ENCODE measurements around the gene ZFP1. TPM values are rescaled to one million over a fixed set of nuclear protein-coding genes. Genes with fewer than 3 reads are reported as not detected.

The ZFP1 gene
- total and polyA plus RNA-seq, 4 donors: 23.3 to 38.8 (median 32.6) TPM

- Histone ChIP-seq H3K27me3 (ENCODE audit: control insufficient read depth, insufficient read depth, low read length) (no peaks in the 10 kb centered on the region), H3K4me3 (ENCODE audit: low read depth, low read length) (no peak overlapping the region), H3K9me3 (ENCODE audit: control insufficient read depth, insufficient read depth, low read length) (peaks cover 2% of the 10 kb centered on the region), H3K36me3 (ENCODE audit: control insufficient read depth, insufficient read depth, low read length) (no peaks in the 10 kb centered on the region), H3K27ac (ENCODE audit: low read depth, low read length) (no peak overlapping the region), H3K4me1 (ENCODE audit: control insufficient read depth, insufficient read depth, low read length) (no peaks in the 10 kb centered on the region)
- WGBS (ENCODE audit: insufficient coverage): 44% methylated on average over 3 of the region's 3 CpGs
- DNase-seq (ENCODE audit: low read depth in 4 of 6, low spot score in 6 of 6): no peak
Observed at GRCh38 chr16:75181630-75182029, 33.3 kb downstream of the ZFP1 start.

- no peak for DNase-seq (ENCODE audit: low read depth in 4 of 6, low spot score in 6 of 6)
- Histone ChIP-seq H3K27me3 (ENCODE audit: control insufficient read depth, insufficient read depth, low read length) (no peaks in the 10 kb centered on the region), H3K4me3 (ENCODE audit: low read depth, low read length) (no peak overlapping the region), H3K27ac (ENCODE audit: low read depth, low read length) (no peak overlapping the region), H3K4me1 (ENCODE audit: control insufficient read depth, insufficient read depth, low read length) (no peaks in the 10 kb centered on the region), H3K36me3 (ENCODE audit: control insufficient read depth, insufficient read depth, low read length) (no peaks in the 10 kb centered on the region), H3K9me3 (ENCODE audit: control insufficient read depth, insufficient read depth, low read length) (no peaks in the 10 kb centered on the region)
- WGBS (ENCODE audit: insufficient coverage): 87% methylated on average over 13 of the region's 14 CpGs
Observed at GRCh38 chr16:75188832-75189477, 40.6 kb downstream of the ZFP1 start.

GRCh38 chr16:75189638-75190245 lies 41.4 kb downstream of the ZFP1 start:
- H3K4me3 ChIP-seq (ENCODE audit: low read depth, low read length): no peak overlapping the region
- H3K36me3 ChIP-seq (ENCODE audit: control insufficient read depth, insufficient read depth, low read length): no peaks in the 10 kb centered on the region
- no peak for DNase-seq (ENCODE audit: low read depth in 4 of 6, low spot score in 6 of 6)
- H3K27ac ChIP-seq (ENCODE audit: low read depth, low read length): no peak overlapping the region
- 77% methylated on average over 7 of the region's 8 CpGs for WGBS (ENCODE audit: insufficient coverage)
- no peaks in the 10 kb centered on the region for H3K27me3 ChIP-seq (ENCODE audit: control insufficient read depth, insufficient read depth, low read length)
- no peaks in the 10 kb centered on the region for H3K4me1 ChIP-seq (ENCODE audit: control insufficient read depth, insufficient read depth, low read length)
- H3K9me3 ChIP-seq (ENCODE audit: control insufficient read depth, insufficient read depth, low read length): no peaks in the 10 kb centered on the region

GRCh38 chr16:75192606-75193264 lies 44.4 kb downstream of the ZFP1 start:
- H3K4me3 ChIP-seq (ENCODE audit: low read depth, low read length): no peak overlapping the region
- no peak overlapping the region for H3K27ac ChIP-seq (ENCODE audit: low read depth, low read length)
- H3K36me3 ChIP-seq (ENCODE audit: control insufficient read depth, insufficient read depth, low read length): no peaks in the 10 kb centered on the region
- no peaks in the 10 kb centered on the region for H3K4me1 ChIP-seq (ENCODE audit: control insufficient read depth, insufficient read depth, low read length)
- no peaks in the 10 kb centered on the region for H3K9me3 ChIP-seq (ENCODE audit: control insufficient read depth, insufficient read depth, low read length)
- no peak for DNase-seq (ENCODE audit: low read depth in 4 of 6, low spot score in 6 of 6)
- 94% methylated on average over 15 of the region's 21 CpGs for whole genome bisulfite sequencing (ENCODE audit: insufficient coverage)
- H3K27me3 ChIP-seq (ENCODE audit: control insufficient read depth, insufficient read depth, low read length): no peaks in the 10 kb centered on the region

- Histone ChIP-seq H3K27me3 (ENCODE audit: control insufficient read depth, insufficient read depth, low read length) (no peaks in the 10 kb centered on the region), H3K4me3 (ENCODE audit: low read depth, low read length) (no peak overlapping the region), H3K27ac (ENCODE audit: low read depth, low read length) (no peak overlapping the region), H3K36me3 (ENCODE audit: control insufficient read depth, insufficient read depth, low read length) (no peaks in the 10 kb centered on the region), H3K4me1 (ENCODE audit: control insufficient read depth, insufficient read depth, low read length) (no peaks in the 10 kb centered on the region), H3K9me3 (ENCODE audit: control insufficient read depth, insufficient read depth, low read length) (no peaks in the 10 kb centered on the region)
- no peak for DNase-seq (ENCODE audit: low read depth in 4 of 6, low spot score in 6 of 6)
- 92% methylated on average over 2 of the region's 4 CpGs for WGBS (ENCODE audit: insufficient coverage)
Observed at GRCh38 chr16:75193265-75193650, 44.9 kb downstream of the ZFP1 start.

GRCh38 chr16:75193730-75194444 lies 45.6 kb downstream of the ZFP1 start:
- H3K4me1 ChIP-seq (ENCODE audit: control insufficient read depth, insufficient read depth, low read length): no peaks in the 10 kb centered on the region
- no peaks in the 10 kb centered on the region for H3K9me3 ChIP-seq (ENCODE audit: control insufficient read depth, insufficient read depth, low read length)
- no peak for DNase-seq (ENCODE audit: low read depth in 4 of 6, low spot score in 6 of 6)
- no peaks in the 10 kb centered on the region for H3K27me3 ChIP-seq (ENCODE audit: control insufficient read depth, insufficient read depth, low read length)
- H3K27ac ChIP-seq (ENCODE audit: low read depth, low read length): no peak overlapping the region
- H3K36me3 ChIP-seq (ENCODE audit: control insufficient read depth, insufficient read depth, low read length): no peaks in the 10 kb centered on the region
- no peak overlapping the region for H3K4me3 ChIP-seq (ENCODE audit: low read depth, low read length)
- WGBS (ENCODE audit: insufficient coverage): 88% methylated on average over 9 of the region's 10 CpGs

GRCh38 chr16:75195811-75196790 lies 47.8 kb downstream of the ZFP1 start:
- H3K36me3 ChIP-seq (ENCODE audit: control insufficient read depth, insufficient read depth, low read length): no peaks in the 10 kb centered on the region
- H3K4me1 ChIP-seq (ENCODE audit: control insufficient read depth, insufficient read depth, low read length): peaks cover under 1% of the 10 kb centered on the region
- no peak overlapping the region for H3K27ac ChIP-seq (ENCODE audit: low read depth, low read length)
- DNase-seq (ENCODE audit: low read depth in 4 of 6, low spot score in 6 of 6): no peak
- H3K27me3 ChIP-seq (ENCODE audit: control insufficient read depth, insufficient read depth, low read length): no peaks in the 10 kb centered on the region
- 86% methylated on average over 24 of the region's 24 CpGs for WGBS (ENCODE audit: insufficient coverage)
- no peaks in the 10 kb centered on the region for H3K9me3 ChIP-seq (ENCODE audit: control insufficient read depth, insufficient read depth, low read length)
- H3K4me3 ChIP-seq (ENCODE audit: low read depth, low read length): no peak overlapping the region

GRCh38 chr16:75196836-75197235 lies 48.5 kb downstream of the ZFP1 start:
- Histone ChIP-seq H3K4me3 (ENCODE audit: low read depth, low read length) (no peak overlapping the region), H3K36me3 (ENCODE audit: control insufficient read depth, insufficient read depth, low read length) (no peaks in the 10 kb centered on the region), H3K9me3 (ENCODE audit: control insufficient read depth, insufficient read depth, low read length) (no peaks in the 10 kb centered on the region), H3K27me3 (ENCODE audit: control insufficient read depth, insufficient read depth, low read length) (no peaks in the 10 kb centered on the region), H3K4me1 (ENCODE audit: control insufficient read depth, insufficient read depth, low read length) (peaks cover 3% of the 10 kb centered on the region), H3K27ac (ENCODE audit: low read depth, low read length) (no peak overlapping the region)
- no peak for DNase-seq (ENCODE audit: low read depth in 4 of 6, low spot score in 6 of 6)
- WGBS (ENCODE audit: insufficient coverage): 68% methylated on average over 6 of the region's 9 CpGs

All from spinal cord (tissue), 10 donors.